PC-3 (cell line): ENCODE measurements around the gene DIP2C. TPM values are rescaled to one million over a fixed set of nuclear protein-coding genes. Genes with fewer than 3 reads are reported as not detected.

Source experiments
- ATAC-seq: fragments of 200-7000 bp; cut with Tn5 transposase; 2 replicates; pipeline ENCODE4 v1.9.1; 2020; ENCODE audit warnings: mild to moderate bottlenecking, moderate library complexity
- BruUV-seq: library from RNA; stranded (reverse); fragments of 400-500 nt; replicated peaks from 2 replicates; lab custom pipeline; 2021; lab: Mats Ljungman, UMichigan
- CTCF ChIA-PET: fragments of 300-600 bp; sonication (Branson Sonifier 250); formaldehyde crosslinking; loops from one replicate; lab custom pipeline; 2022; ENCODE audit warnings: antibody characterized with exemption; lab: Charles Lee
- POLR2A ChIA-PET: fragments of 300-600 bp; sonication (Branson Sonifier 250); formaldehyde crosslinking; loops from one replicate; lab custom pipeline; 2022; ENCODE audit warnings: antibody characterized with exemption; ENCODE audit not compliant: unreplicated experiment; lab: Charles Lee
- DNase-seq: peaks from one replicate; pipeline ENCODE4 v3.0.0-alpha.2; 2015
- H2AFZ ChIP-seq: fragments of 300-600 bp; sonication (generic); 2 replicates; pipeline ENCODE4 v1.6.0; 2016; ENCODE audit warnings: antibody characterized with exemption, low read length
- H3F3A ChIP-seq: fragments of 300-600 bp; sonication (generic); one replicate; pipeline ENCODE4 v1.6.0; 2017; ENCODE audit warnings: antibody characterized with exemption, low read length, control low read depth, mild to moderate bottlenecking; ENCODE audit not compliant: unreplicated experiment
- H3K27ac ChIP-seq: fragments of 300-600 bp; sonication (generic); 2 replicates; pipeline ENCODE4 v1.5.1; 2016; ENCODE audit warnings: mild to moderate bottlenecking, low read length
- H3K27me3 ChIP-seq: fragments of 300-600 bp; sonication (generic); 2 replicates; pipeline ENCODE4 v1.6.1; 2016; ENCODE audit warnings: low read length, mixed read lengths
- H3K36me3 ChIP-seq: fragments of 300-600 bp; sonication (generic); 2 replicates; pipeline ENCODE4 v1.6.1; 2016; ENCODE audit warnings: low read depth, mixed run types, low read length, mixed read lengths
- H3K4me1 ChIP-seq: fragments of 300-600 bp; sonication (generic); 2 replicates; pipeline ENCODE4 v1.5.1; 2016; ENCODE audit warnings: low read length; ENCODE audit not compliant: insufficient read depth
- H3K4me2 ChIP-seq: fragments of 300-600 bp; sonication (generic); 2 replicates; pipeline ENCODE4 v1.6.0; 2016; ENCODE audit warnings: low read length
- H3K4me3 ChIP-seq: fragments of 300-600 bp; sonication (generic); 2 replicates; pipeline ENCODE4 v1.5.1; 2016; ENCODE audit warnings: mild to moderate bottlenecking, low read length, mixed read lengths
- H3K79me2 ChIP-seq: fragments of 300-600 bp; sonication (generic); 2 replicates; pipeline ENCODE4 v1.6.1; 2017; ENCODE audit warnings: low read length, mixed read lengths
- H3K9ac ChIP-seq: fragments of 300-600 bp; sonication (generic); 2 replicates; pipeline ENCODE4 v1.6.0; 2016; ENCODE audit warnings: mild to moderate bottlenecking, low read length
- H3K9me2 ChIP-seq: fragments of 300-600 bp; sonication (generic); replicated peaks from 2 replicates; pipeline ENCODE4 v1.6.1; 2016; ENCODE audit warnings: mixed run types, low read length, mixed read lengths
- H3K9me3 ChIP-seq: fragments of 300-600 bp; sonication (generic); 2 replicates; pipeline ENCODE4 v1.6.1; 2016; ENCODE audit warnings: low read length, mixed read lengths
- H4K20me1 ChIP-seq: fragments of 300-600 bp; sonication (generic); 2 replicates; pipeline ENCODE4 v1.6.1; 2016; ENCODE audit warnings: low read length, mixed read lengths
- CTCF ChIP-seq: fragments of 300-600 bp; sonication (generic); conservative IDR thresholded peaks from 2 replicates; pipeline ENCODE4 v1.5.1; 2017; ENCODE audit warnings: antibody characterized with exemption, low read depth, mild to moderate bottlenecking, low read length
- EZH2 ChIP-seq: fragments of 300-600 bp; sonication (generic); IDR thresholded peaks from one replicate; pipeline ENCODE4 v1.6.1; 2017; ENCODE audit warnings: antibody characterized with exemption, mild to moderate bottlenecking, low read length; ENCODE audit not compliant: unreplicated experiment
- EZH2phosphoT487 ChIP-seq: fragments of 300-600 bp; sonication (generic); IDR thresholded peaks from 2 replicates; pipeline ENCODE4 v1.6.1; 2018; ENCODE audit warnings: mild to moderate bottlenecking, antibody characterized with exemption, low read length, borderline replicate concordance
- intact Hi-C: fragments of 100-400 bp; cut with micrococcal nuclease; formaldehyde crosslinking; loops from 2 replicates; pipeline ENCODE4 v1.9.0; 2023
- total RNA-seq: library from RNA; depleted of rRNA; stranded (reverse); fragments of >200 nt; gene quantifications from 2 replicates; pipeline ENCODE4 v1.2.3, GENCODE V29; 2014

Gene DIP2C
- total RNA-seq, 1 experiment from 2014 or later = 3.1 TPM

GRCh38 chr10:484925-485661, 204.4 kb downstream of the DIP2C start:
- Histone ChIP-seq H3K9ac (peak overlapping the region; percentile 74), H3K4me2 (peak overlapping the region; percentile 92), H3K79me2 (no peaks in the 10 kb centered on the region), H3K9me3 (no peaks in the 10 kb centered on the region), H3K9me2 (no peaks in the 10 kb centered on the region), H2AFZ (peak overlapping the region; percentile 79), H3K36me3 (no peaks in the 10 kb centered on the region), H3K27me3 (no peaks in the 10 kb centered on the region), H3K27ac (no peak overlapping the region), H4K20me1 (no peaks in the 10 kb centered on the region), H3K4me1 (no peaks in the 10 kb centered on the region), H3F3A (no peaks in the 10 kb centered on the region), H3K4me3 (peak overlapping the region; percentile 77)
- BruUV-seq = TSS peak; percentile 59
- DNase-seq = peak; percentile 7
- POLR2A ChIA-PET = no interaction called here
- TF ChIP-seq EZH2 (no peak), CTCF (no peak)
- peak; percentile 68 for ATAC-seq
- intact Hi-C loops = loop anchor here (10.0 kb wide), 1 partner anchor 250 kb away; no protein-coding TSS in a partner anchor
- CTCF ChIA-PET = interaction anchor here (0.6 kb wide), 1 partner anchor 74 kb away, joined by 15 read pairs; no protein-coding TSS in a partner anchor

GRCh38 chr10:484441-484924, 205.0 kb downstream of the DIP2C start:
- TSS peak; percentile 63 for BruUV-seq
- peak overlapping the region; percentile 74 for H3K9ac ChIP-seq
- H4K20me1 ChIP-seq = no peaks in the 10 kb centered on the region
- no peaks in the 10 kb centered on the region for H3K9me2 ChIP-seq
- peak overlapping the region; percentile 77 for H3K4me3 ChIP-seq
- H3K4me1 ChIP-seq = no peaks in the 10 kb centered on the region
- peak overlapping the region; percentile 79 for H2AFZ ChIP-seq
- no peaks in the 10 kb centered on the region for H3K36me3 ChIP-seq
- TF ChIP-seq EZH2 (no peak), CTCF (no peak), EZH2phosphoT487 (no peak)
- ATAC-seq (peak; percentile 82), DNase-seq (peak; percentile 36)
- H3K27me3 ChIP-seq = no peaks in the 10 kb centered on the region
- H3F3A ChIP-seq = no peaks in the 10 kb centered on the region
- ChIA-PET CTCF (no interaction called here), POLR2A (no interaction called here)
- H3K27ac ChIP-seq = no peak overlapping the region
- peak overlapping the region; percentile 92 for H3K4me2 ChIP-seq
- H3K9me3 ChIP-seq = no peaks in the 10 kb centered on the region
- no peaks in the 10 kb centered on the region for H3K79me2 ChIP-seq
- intact Hi-C loops = loop anchor here (10.0 kb wide), 1 partner anchor 250 kb away; no protein-coding TSS in a partner anchor

- no peaks in the 10 kb centered on the region for H3K36me3 ChIP-seq
- H3K9me3 ChIP-seq = no peaks in the 10 kb centered on the region
- H3K4me2 ChIP-seq = no peak overlapping the region
- no peak overlapping the region for H2AFZ ChIP-seq
- no peaks in the 10 kb centered on the region for H3K9me2 ChIP-seq
- BruUV-seq = no TSS peak
- intact Hi-C loops = loop anchor here (10.0 kb wide), 1 partner anchor 248 kb away; no protein-coding TSS in a partner anchor
- no peak for ATAC-seq
- no peak overlapping the region for H3K9ac ChIP-seq
- DNase-seq = no peak
- no peaks in the 10 kb centered on the region for H4K20me1 ChIP-seq
- no peaks in the 10 kb centered on the region for H3K27me3 ChIP-seq
- no peaks in the 10 kb centered on the region for H3K79me2 ChIP-seq
- H3F3A ChIP-seq = no peaks in the 10 kb centered on the region
- ChIA-PET POLR2A (no interaction called here), CTCF (no interaction called here)
- TF ChIP-seq EZH2phosphoT487 (no peak), CTCF (no peak), EZH2 (no peak)
- no peak overlapping the region for H3K27ac ChIP-seq
- H3K4me1 ChIP-seq = no peaks in the 10 kb centered on the region
- no peak overlapping the region for H3K4me3 ChIP-seq
Measured at GRCh38 chr10:483261-483660, 206.2 kb downstream of the DIP2C start.
